Lower lobe of right lung (tissue), 2 donors: ENCODE results near the gene LDLR. TPM values are rescaled to one million over a fixed set of nuclear protein-coding genes. Genes with fewer than 3 reads are reported as not detected.

Source experiments
- ATAC-seq, 2 donors: fragments of 200-7000 bp; cut with Tn5 transposase; one replicate each; pipeline ENCODE4 v1.9.1; 2020 to 2022; ENCODE audit warnings: mild to moderate bottlenecking in 2 of 2, moderate library complexity in 2 of 2
- DNase-seq: peaks from one replicate; pipeline ENCODE4 v3.0.0-alpha.2; 2020
- H3K27ac ChIP-seq: fragments of 200-600 bp; one replicate; pipeline ENCODE4 v1.8.0; 2022
- H3K27me3 ChIP-seq: fragments of 200-600 bp; one replicate; pipeline ENCODE4 v1.8.0; 2022; ENCODE audit warnings: low read depth
- H3K36me3 ChIP-seq: fragments of 200-600 bp; one replicate; pipeline ENCODE4 v1.8.0; 2022; ENCODE audit warnings: mild to moderate bottlenecking
- H3K4me1 ChIP-seq: fragments of 200-600 bp; one replicate; pipeline ENCODE4 v1.8.0; 2022
- H3K4me3 ChIP-seq: fragments of 200-600 bp; one replicate; pipeline ENCODE4 v1.8.0; 2022; ENCODE audit warnings: mild to moderate bottlenecking
- H3K9me3 ChIP-seq: fragments of 200-600 bp; one replicate; pipeline ENCODE4 v1.8.0; 2022
- CTCF ChIP-seq: fragments of 200-600 bp; IDR thresholded peaks from one replicate; pipeline ENCODE4 v1.8.0; 2022; ENCODE audit warnings: antibody characterized with exemption, mild to moderate bottlenecking
- intact Hi-C: fragments of 100-400 bp; cut with DNase I; formaldehyde crosslinking; loops from one replicate; pipeline ENCODE4 v1.11.0; 2022
- total RNA-seq: library from RNA; stranded (reverse); fragmentation: NEBNext Ultra II Directional; extraction: Animal tissue kit (Norgen Biotek cat#: 25700); gene quantifications from one replicate; pipeline ENCODE4 v1.2.1, GENCODE V29; 2021
- donor health status: DM: no; HTN: yes; CAD: no; lungs with severe emphysema.

The LDLR gene
- total RNA-seq, 1 donor from 2014 or later: 147 TPM

- Histone ChIP-seq H3K4me3 (no peak overlapping the region), H3K4me1 (peaks cover 18% of the 10 kb centered on the region), H3K27me3 (no peaks in the 10 kb centered on the region), H3K27ac (no peak overlapping the region), H3K9me3 (no peaks in the 10 kb centered on the region), H3K36me3 (peaks cover 98% of the 10 kb centered on the region)
- ATAC-seq (no peak), DNase-seq (no peak)
- no peak for TF ChIP-seq CTCF
- intact Hi-C loops: no loop called here
Measured at GRCh38 chr19:11169896-11170678, 80.8 kb downstream of the LDLR start.

GRCh38 chr19:11171144-11171543 lies 81.9 kb downstream of the LDLR start:
- Histone ChIP-seq H3K27ac (no peak overlapping the region), H3K4me1 (peaks cover 8% of the 10 kb centered on the region), H3K36me3 (peaks cover 100% of the 10 kb centered on the region), H3K27me3 (no peaks in the 10 kb centered on the region), H3K4me3 (no peak overlapping the region), H3K9me3 (no peaks in the 10 kb centered on the region)
- TF ChIP-seq CTCF: no peak
- intact Hi-C loops: no loop called here
- ATAC-seq: no peak
- no peak for DNase-seq

GRCh38 chr19:11172576-11172975 lies 83.3 kb downstream of the LDLR start:
- Histone ChIP-seq H3K27ac (no peak overlapping the region), H3K9me3 (no peaks in the 10 kb centered on the region), H3K27me3 (no peaks in the 10 kb centered on the region), H3K36me3 (peaks cover 100% of the 10 kb centered on the region), H3K4me3 (no peak overlapping the region), H3K4me1 (peaks cover 4% of the 10 kb centered on the region)
- TF ChIP-seq CTCF: no peak
- ATAC-seq (no peak), DNase-seq (no peak)
- intact Hi-C loops: no loop called here

- peaks cover 4% of the 10 kb centered on the region for H3K4me1 ChIP-seq
- no peak for TF ChIP-seq CTCF
- no peaks in the 10 kb centered on the region for H3K27me3 ChIP-seq
- intact Hi-C loops: no loop called here
- H3K4me3 ChIP-seq: no peak overlapping the region
- H3K27ac ChIP-seq: no peak overlapping the region
- DNase-seq (no peak), ATAC-seq (no peak)
- no peaks in the 10 kb centered on the region for H3K9me3 ChIP-seq
- peaks cover 100% of the 10 kb centered on the region for H3K36me3 ChIP-seq
Measured at GRCh38 chr19:11173516-11174155, 84.4 kb downstream of the LDLR start.

- Histone ChIP-seq H3K4me3 (no peak overlapping the region), H3K36me3 (peaks cover 99% of the 10 kb centered on the region), H3K9me3 (no peaks in the 10 kb centered on the region), H3K4me1 (peaks cover 4% of the 10 kb centered on the region), H3K27me3 (no peaks in the 10 kb centered on the region), H3K27ac (no peak overlapping the region)
- ATAC-seq: no peak
- no peak for DNase-seq
- no peak for TF ChIP-seq CTCF
- intact Hi-C loops: no loop called here
Measured at GRCh38 chr19:11174336-11174735, 85.1 kb downstream of the LDLR start.
